ENCODE measurements around the gene NAT16.

The NAT16 gene

GRCh38 chr7:101172005-101172853 lies 7.9 kb downstream of the NAT16 start:
- H3K9ac ChIP-seq (ENCODE audit: low read depth in 1 of 2, low read length in 2 of 2), result no peak overlapping the region
- peak overlapping the region; percentile 15 to 32 for H3K4me3 ChIP-seq (ENCODE audit: low read depth in 1 of 2, low read length in 2 of 2)
- peaks cover 69 to 77% of the 10 kb centered on the region in 2 donors for H3K27me3 ChIP-seq (ENCODE audit: control insufficient read depth in 1 of 2, insufficient read depth in 2 of 2, low read length in 2 of 2)
- H3K4me1 ChIP-seq (ENCODE audit: control insufficient read depth in 1 of 2, insufficient read depth in 2 of 2, low read length in 2 of 2), result peaks cover 22 to 42% of the 10 kb centered on the region in 2 donors
- no peaks in the 10 kb centered on the region for H3K9me3 ChIP-seq (ENCODE audit: control insufficient read depth in 1 of 2, low read length in 2 of 2)
- H3K36me3 ChIP-seq (ENCODE audit: control insufficient read depth in 1 of 2, insufficient read depth in 2 of 2, low read length in 2 of 2), result no peaks in the 10 kb centered on the region
- no peak overlapping the region for H3K27ac ChIP-seq (ENCODE audit: low read depth, low read length)

- Histone ChIP-seq H3K4me1 (ENCODE audit: control insufficient read depth in 1 of 2, insufficient read depth in 2 of 2, low read length in 2 of 2) (peaks cover 22 to 42% of the 10 kb centered on the region in 2 donors), H3K4me3 (ENCODE audit: low read depth in 1 of 2, low read length in 2 of 2) (no peak overlapping the region), H3K9me3 (ENCODE audit: control insufficient read depth in 1 of 2, low read length in 2 of 2) (no peaks in the 10 kb centered on the region), H3K27me3 (ENCODE audit: control insufficient read depth in 1 of 2, insufficient read depth in 2 of 2, low read length in 2 of 2) (peaks cover 72 to 79% of the 10 kb centered on the region in 2 donors), H3K27ac (ENCODE audit: low read depth, low read length) (no peak overlapping the region), H3K36me3 (ENCODE audit: control insufficient read depth in 1 of 2, insufficient read depth in 2 of 2, low read length in 2 of 2) (no peaks in the 10 kb centered on the region), H3K9ac (ENCODE audit: low read depth in 1 of 2, low read length in 2 of 2) (no peak overlapping the region)
Measured at GRCh38 chr7:101171442-101171837, 8.7 kb downstream of the NAT16 start.

- Histone ChIP-seq H3K36me3 (ENCODE audit: control insufficient read depth in 1 of 2, insufficient read depth in 2 of 2, low read length in 2 of 2) (no peaks in the 10 kb centered on the region), H3K27ac (ENCODE audit: low read depth, low read length) (no peak overlapping the region), H3K9ac (ENCODE audit: low read depth in 1 of 2, low read length in 2 of 2) (no peak overlapping the region), H3K9me3 (ENCODE audit: control insufficient read depth in 1 of 2, low read length in 2 of 2) (no peaks in the 10 kb centered on the region), H3K27me3 (ENCODE audit: control insufficient read depth in 1 of 2, insufficient read depth in 2 of 2, low read length in 2 of 2) (peaks cover 76 to 82% of the 10 kb centered on the region in 2 donors), H3K4me3 (ENCODE audit: low read depth in 1 of 2, low read length in 2 of 2) (no peak overlapping the region), H3K4me1 (ENCODE audit: control insufficient read depth in 1 of 2, insufficient read depth in 2 of 2, low read length in 2 of 2) (peaks cover 27 to 46% of the 10 kb centered on the region in 2 donors)
Measured at GRCh38 chr7:101170617-101171441, 9.3 kb downstream of the NAT16 start.

GRCh38 chr7:101169838-101170551 lies 10.1 kb downstream of the NAT16 start:
- H3K27ac ChIP-seq (ENCODE audit: low read depth, low read length), result no peak overlapping the region

GRCh38 chr7:101169110-101169837 lies 10.8 kb downstream of the NAT16 start:
- Histone ChIP-seq H3K36me3 (ENCODE audit: control insufficient read depth in 1 of 2, insufficient read depth in 2 of 2, low read length in 2 of 2) (no peaks in the 10 kb centered on the region), H3K4me1 (ENCODE audit: control insufficient read depth in 1 of 2, insufficient read depth in 2 of 2, low read length in 2 of 2) (peaks cover 29 to 57% of the 10 kb centered on the region in 2 donors), H3K9ac (ENCODE audit: low read depth in 1 of 2, low read length in 2 of 2) (no peak overlapping the region), H3K9me3 (ENCODE audit: control insufficient read depth in 1 of 2, low read length in 2 of 2) (no peaks in the 10 kb centered on the region), H3K27ac (ENCODE audit: low read depth, low read length) (no peak overlapping the region), H3K27me3 (ENCODE audit: control insufficient read depth in 1 of 2, insufficient read depth in 2 of 2, low read length in 2 of 2) (peaks cover 84 to 90% of the 10 kb centered on the region in 2 donors), H3K4me3 (ENCODE audit: low read depth in 1 of 2, low read length in 2 of 2) (no peak overlapping the region)

More at GRCh38 chr7:101169838-101170551, 10.1 kb downstream of the NAT16 start:
- no peaks in the 10 kb centered on the region for H3K36me3 ChIP-seq (ENCODE audit: control insufficient read depth in 1 of 2, insufficient read depth in 2 of 2, low read length in 2 of 2)
- peaks cover 29 to 53% of the 10 kb centered on the region in 2 donors for H3K4me1 ChIP-seq (ENCODE audit: control insufficient read depth in 1 of 2, insufficient read depth in 2 of 2, low read length in 2 of 2)
- no peaks in the 10 kb centered on the region for H3K9me3 ChIP-seq (ENCODE audit: control insufficient read depth in 1 of 2, low read length in 2 of 2)
- H3K4me3 ChIP-seq (ENCODE audit: low read depth in 1 of 2, low read length in 2 of 2), result no peak overlapping the region
- peaks cover 81 to 86% of the 10 kb centered on the region in 2 donors for H3K27me3 ChIP-seq (ENCODE audit: control insufficient read depth in 1 of 2, insufficient read depth in 2 of 2, low read length in 2 of 2)
- H3K9ac ChIP-seq (ENCODE audit: low read depth in 1 of 2, low read length in 2 of 2), result no peak overlapping the region

- Histone ChIP-seq H3K36me3 (ENCODE audit: control insufficient read depth in 1 of 2, insufficient read depth in 2 of 2, low read length in 2 of 2) (no peaks in the 10 kb centered on the region), H3K27me3 (ENCODE audit: control insufficient read depth in 1 of 2, insufficient read depth in 2 of 2, low read length in 2 of 2) (peaks cover 83 to 92% of the 10 kb centered on the region in 2 donors), H3K27ac (ENCODE audit: low read depth, low read length) (no peak overlapping the region), H3K4me1 (ENCODE audit: control insufficient read depth in 1 of 2, insufficient read depth in 2 of 2, low read length in 2 of 2) (peaks cover 29 to 55% of the 10 kb centered on the region in 2 donors), H3K9me3 (ENCODE audit: control insufficient read depth in 1 of 2, low read length in 2 of 2) (no peaks in the 10 kb centered on the region), H3K9ac (ENCODE audit: low read depth in 1 of 2, low read length in 2 of 2) (no peak overlapping the region), H3K4me3 (ENCODE audit: low read depth in 1 of 2, low read length in 2 of 2) (no peak overlapping the region)
Measured at GRCh38 chr7:101168412-101169049, 11.6 kb downstream of the NAT16 start.

- H3K36me3 ChIP-seq (ENCODE audit: control insufficient read depth in 1 of 2, insufficient read depth in 2 of 2, low read length in 2 of 2), result no peaks in the 10 kb centered on the region
- no peak overlapping the region for H3K4me3 ChIP-seq (ENCODE audit: low read depth in 1 of 2, low read length in 2 of 2)
- peaks cover 24 to 51% of the 10 kb centered on the region in 2 donors for H3K4me1 ChIP-seq (ENCODE audit: control insufficient read depth in 1 of 2, insufficient read depth in 2 of 2, low read length in 2 of 2)
- H3K9ac ChIP-seq (ENCODE audit: low read depth in 1 of 2, low read length in 2 of 2), result no peak overlapping the region
- no peak overlapping the region for H3K27ac ChIP-seq (ENCODE audit: low read depth, low read length)
- H3K27me3 ChIP-seq (ENCODE audit: control insufficient read depth in 1 of 2, insufficient read depth in 2 of 2, low read length in 2 of 2), result peaks cover 76 to 85% of the 10 kb centered on the region in 2 donors
- no peaks in the 10 kb centered on the region for H3K9me3 ChIP-seq (ENCODE audit: control insufficient read depth in 1 of 2, low read length in 2 of 2)
Measured at GRCh38 chr7:101167645-101168411, 12.3 kb downstream of the NAT16 start.

GRCh38 chr7:101166909-101167644 lies 13.0 kb downstream of the NAT16 start:
- Histone ChIP-seq H3K27ac (ENCODE audit: low read depth, low read length) (no peak overlapping the region), H3K9me3 (ENCODE audit: control insufficient read depth in 1 of 2, low read length in 2 of 2) (no peaks in the 10 kb centered on the region), H3K9ac (ENCODE audit: low read depth in 1 of 2, low read length in 2 of 2) (no peak overlapping the region), H3K36me3 (ENCODE audit: control insufficient read depth in 1 of 2, insufficient read depth in 2 of 2, low read length in 2 of 2) (no peaks in the 10 kb centered on the region), H3K4me1 (ENCODE audit: control insufficient read depth in 1 of 2, insufficient read depth in 2 of 2, low read length in 2 of 2) (peaks cover 19 to 45% of the 10 kb centered on the region in 2 donors), H3K4me3 (ENCODE audit: low read depth in 1 of 2, low read length in 2 of 2) (no peak overlapping the region), H3K27me3 (ENCODE audit: control insufficient read depth in 1 of 2, insufficient read depth in 2 of 2, low read length in 2 of 2) (peaks cover 71 to 83% of the 10 kb centered on the region in 2 donors)

All from duodenal mucosa (tissue), 2 donors.